Osteocyte (in vitro differentiated cells): Measurements from ENCODE around the gene AFAP1. TPM values are rescaled to one million over a fixed set of nuclear protein-coding genes. Genes with fewer than 3 reads are reported as not detected.

ENCODE experiments used
- DNase-seq: peaks from one replicate; pipeline ENCODE4 v3.0.0; 2021; ENCODE audit warnings: mixed read lengths; ENCODE audit not compliant: unreplicated experiment; ENCODE audit errors: extremely low spot score
- H3K27ac Mint-ChIP-seq: one replicate; pipeline ENCODE4 v1.8.0; 2021; ENCODE audit warnings: mild to moderate bottlenecking, mixed read lengths; ENCODE audit not compliant: unreplicated experiment
- H3K27me3 Mint-ChIP-seq: one replicate; pipeline ENCODE4 v1.8.0; 2021; ENCODE audit warnings: mixed read lengths; ENCODE audit not compliant: unreplicated experiment
- H3K36me3 Mint-ChIP-seq: one replicate; pipeline ENCODE4 v1.8.0; 2021; ENCODE audit warnings: mixed read lengths; ENCODE audit not compliant: unreplicated experiment
- H3K4me1 Mint-ChIP-seq: one replicate; pipeline ENCODE4 v1.8.0; 2021; ENCODE audit warnings: mixed read lengths; ENCODE audit not compliant: unreplicated experiment
- H3K4me3 Mint-ChIP-seq: one replicate; pipeline ENCODE4 v1.8.0; 2021; ENCODE audit warnings: mild to moderate bottlenecking, moderate library complexity, mixed read lengths; ENCODE audit not compliant: unreplicated experiment
- H3K9me3 Mint-ChIP-seq: one replicate; pipeline ENCODE4 v1.8.0; 2021; ENCODE audit warnings: mixed read lengths; ENCODE audit not compliant: unreplicated experiment
- total RNA-seq: library from RNA; stranded (reverse); gene quantifications from 2 replicates; pipeline ENCODE4 v1.2.1, GENCODE V29; 2021
- TF ChIP-seq, protein P1 (sequence below): fragments of 200-600 bp; sonication (generic); IDR thresholded peaks from 2 replicates; pipeline ENCODE4 v1.5.0; 2021; ENCODE audit warnings: antibody characterized with exemption, mild to moderate bottlenecking, moderate library complexity

The AFAP1 gene
- total RNA-seq, 1 donor from 2014 or later: 66.9 TPM

GRCh38 chr4:7733801-7734650, 205.6 kb downstream of the AFAP1 start:
- H3K36me3 Mint-ChIP-seq: no peaks in the 10 kb centered on the region
- no peak for DNase-seq
- no peaks in the 10 kb centered on the region for H3K4me1 Mint-ChIP-seq
- H3K9me3 Mint-ChIP-seq: no peaks in the 10 kb centered on the region
- no peak overlapping the region for H3K4me3 Mint-ChIP-seq
- H3K27me3 Mint-ChIP-seq: peaks cover 37% of the 10 kb centered on the region
- TF ChIP-seq, protein P1, sequence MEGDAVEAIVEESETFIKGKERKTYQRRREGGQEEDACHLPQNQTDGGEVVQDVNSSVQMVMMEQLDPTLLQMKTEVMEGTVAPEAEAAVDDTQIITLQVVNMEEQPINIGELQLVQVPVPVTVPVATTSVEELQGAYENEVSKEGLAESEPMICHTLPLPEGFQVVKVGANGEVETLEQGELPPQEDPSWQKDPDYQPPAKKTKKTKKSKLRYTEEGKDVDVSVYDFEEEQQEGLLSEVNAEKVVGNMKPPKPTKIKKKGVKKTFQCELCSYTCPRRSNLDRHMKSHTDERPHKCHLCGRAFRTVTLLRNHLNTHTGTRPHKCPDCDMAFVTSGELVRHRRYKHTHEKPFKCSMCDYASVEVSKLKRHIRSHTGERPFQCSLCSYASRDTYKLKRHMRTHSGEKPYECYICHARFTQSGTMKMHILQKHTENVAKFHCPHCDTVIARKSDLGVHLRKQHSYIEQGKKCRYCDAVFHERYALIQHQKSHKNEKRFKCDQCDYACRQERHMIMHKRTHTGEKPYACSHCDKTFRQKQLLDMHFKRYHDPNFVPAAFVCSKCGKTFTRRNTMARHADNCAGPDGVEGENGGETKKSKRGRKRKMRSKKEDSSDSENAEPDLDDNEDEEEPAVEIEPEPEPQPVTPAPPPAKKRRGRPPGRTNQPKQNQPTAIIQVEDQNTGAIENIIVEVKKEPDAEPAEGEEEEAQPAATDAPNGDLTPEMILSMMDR: no peak
- H3K27ac Mint-ChIP-seq: no peak overlapping the region

- Mint-ChIP-seq H3K36me3 (no peaks in the 10 kb centered on the region), H3K9me3 (no peaks in the 10 kb centered on the region), H3K27me3 (peaks cover 37% of the 10 kb centered on the region), H3K4me1 (no peaks in the 10 kb centered on the region), H3K4me3 (no peak overlapping the region), H3K27ac (no peak overlapping the region)
- no peak for DNase-seq
- TF ChIP-seq, protein P1: no peak
Observed at GRCh38 chr4:7733201-7733600, 206.5 kb downstream of the AFAP1 start.

- Mint-ChIP-seq H3K4me3 (no peak overlapping the region), H3K9me3 (no peaks in the 10 kb centered on the region), H3K4me1 (no peaks in the 10 kb centered on the region), H3K36me3 (no peaks in the 10 kb centered on the region), H3K27me3 (peaks cover 37% of the 10 kb centered on the region), H3K27ac (no peak overlapping the region)
- DNase-seq: no peak
- TF ChIP-seq, protein P1: no peak
Observed at GRCh38 chr4:7732263-7732662, 207.4 kb downstream of the AFAP1 start.

GRCh38 chr4:7731437-7731836, 208.2 kb downstream of the AFAP1 start:
- Mint-ChIP-seq H3K4me1 (no peaks in the 10 kb centered on the region), H3K9me3 (no peaks in the 10 kb centered on the region), H3K4me3 (no peak overlapping the region), H3K27ac (no peak overlapping the region), H3K27me3 (peaks cover 37% of the 10 kb centered on the region), H3K36me3 (no peaks in the 10 kb centered on the region)
- TF ChIP-seq, protein P1: no peak
- DNase-seq: no peak

DNA sequence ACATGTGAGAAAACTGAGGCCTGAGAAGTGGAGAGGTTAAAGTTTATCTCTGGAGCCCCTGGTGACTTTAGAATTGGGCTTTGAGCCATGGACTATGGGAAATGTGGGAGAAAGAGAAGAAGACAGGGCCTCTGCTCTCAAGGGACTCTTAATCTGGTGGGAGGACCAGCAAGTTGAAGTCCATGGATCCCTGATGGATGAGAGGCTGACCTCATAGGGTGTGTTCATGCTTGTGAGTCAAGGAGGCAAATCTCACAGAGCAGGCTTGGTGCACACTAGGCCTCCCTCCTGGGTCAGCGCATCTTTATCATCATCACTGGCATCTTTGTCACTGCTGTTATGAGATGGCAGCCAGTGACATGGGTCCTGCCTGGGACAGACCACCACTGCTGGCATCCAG, 211.9 kb downstream of the AFAP1 start:
- Mint-ChIP-seq H3K27ac (no peak overlapping the region), H3K27me3 (peaks cover 25% of the 10 kb centered on the region), H3K4me3 (no peak overlapping the region), H3K4me1 (no peaks in the 10 kb centered on the region), H3K9me3 (no peaks in the 10 kb centered on the region), H3K36me3 (no peaks in the 10 kb centered on the region)
- TF ChIP-seq, protein P1: no peak
- no peak for DNase-seq
